Heart right ventricle (tissue), 16 donors: Measurements from ENCODE around the gene ZCCHC14. TPM values are rescaled to one million over a fixed set of nuclear protein-coding genes. Genes with fewer than 3 reads are reported as not detected.

Experiments
- ATAC-seq, 8 donors: fragments of 200-7000 bp; cut with Tn5 transposase; one replicate each; pipeline ENCODE4 v1.9.1; 2020; ENCODE audit warnings: mild to moderate bottlenecking in 8 of 8, moderate library complexity in 8 of 8, moderate number of reproducible peaks in 1 of 8
- DNase-seq, 2 donors: peaks; one replicate each; pipeline ENCODE4 v3.0.0-alpha.2; 2020
- H3K27ac ChIP-seq, 10 donors: fragments of 200-600 bp; sonication (generic) in 2 of 10; one replicate each; pipeline versions ENCODE4 v1.5.0 to v1.8.0; 2020 to 2022; ENCODE audit warnings: mild to moderate bottlenecking in 3 of 10
- H3K27me3 ChIP-seq, 7 donors: fragments of 200-600 bp; one replicate each; pipeline ENCODE4 v1.8.0; 2021 to 2022; ENCODE audit warnings: mild to moderate bottlenecking in 2 of 7
- H3K36me3 ChIP-seq, 9 donors: fragments of 200-600 bp; sonication (generic) in 1 of 9; one replicate each; pipeline versions ENCODE4 v1.5.0 to v1.8.0; 2020 to 2022; ENCODE audit warnings: mild to moderate bottlenecking in 2 of 9
- H3K4me1 ChIP-seq, 9 donors: fragments of 200-600 bp; sonication (generic) in 1 of 9; one replicate each; pipeline versions ENCODE4 v1.5.0 to v1.8.0; 2020 to 2022; ENCODE audit warnings: mild to moderate bottlenecking in 4 of 9
- H3K4me3 ChIP-seq, 10 donors: fragments of 200-600 bp; sonication (generic) in 2 of 10; one replicate each; pipeline versions ENCODE4 v1.5.0 to v1.8.0; 2020 to 2022; ENCODE audit warnings: mild to moderate bottlenecking in 7 of 10, moderate library complexity in 2 of 10
- H3K9me3 ChIP-seq, 11 donors: fragments of 200-600 bp in 10 of 11; sonication (generic) in 2 of 11; one replicate each; pipeline versions ENCODE4 v1.5.0 to v1.8.0; 2013 to 2022; ENCODE audit warnings: mild to moderate bottlenecking in 2 of 11, control low read depth in 1 of 11, moderate library complexity in 1 of 11
- WGBS, 2 donors: extraction: QIAGEN DNeasy Blood & Tissue Kit; methylation state at CpG; one replicate each; pipeline ENCODE4 v1.1.7; 2013; ENCODE audit warnings: inconsistent platforms in 1 of 2; 5-methylcytosine and 5-hydroxymethylcytosine counted together
- intact Hi-C, 10 donors: fragments of 100-400 bp; cut with DNase I; formaldehyde crosslinking; loops; one replicate each; pipeline versions ENCODE4 v1.11.1 to v1.14.2; 2022
- long read RNA-seq, 3 donors: library from polyadenylated mRNA; unstranded; transcript quantifications; one replicate each; pipeline ENCODE4 v2.0.0, GENCODE V29; 2020 to 2021
- polyA plus RNA-seq, 2 donors: library from polyadenylated mRNA; stranded (reverse); fragments of 200-250 nt; gene quantifications; one replicate each; pipeline ENCODE4 v1.2.3, GENCODE V29; 2013
- total RNA-seq, 10 donors: library from RNA; stranded (reverse); fragmentation: NEBNext Ultra II Directional in 3 of 10; extraction: Animal tissue kit (Norgen Biotek cat#: 25700) in 3 of 10; gene quantifications; one replicate each; pipeline versions ENCODE4 v1.2.1 to v1.2.4, GENCODE V29; 2021 to 2023
- TF ChIP-seq, protein P1 (sequence below), 9 donors: fragments of 200-600 bp; sonication (generic) in 2 of 9; IDR thresholded peaks; one replicate each; pipeline versions ENCODE4 v1.5.0 to v1.8.0; 2021 to 2022; ENCODE audit warnings: antibody characterized with exemption in 9 of 9, mild to moderate bottlenecking in 5 of 9, moderate library complexity in 1 of 9
- donor health status: Arrhythmogenic right ventricular cardiomyopathy.
- donor health status: ischemic (EF 13 %, LVEDD 7.1; RV severe dilation, severe dysfunction).
- donor health status: healthy with polysubstance abuse.
- donor health status: DM: no; HTN: yes; CAD: no.
- donor health status: DM: no; HTN: no; CAD: no.
- donor health status: ischemic (EF 25% LVEDD 6.9; RV normal size, moderate dysfunction).
- donor health status: ischemic (EF 25% LVEDD 5.7; RV mildly dilated, moderate dysfunction).
- donor health status: healthy.
- donor health status: DM: yes; HTN: yes; CAD: no.
- donor health status: Ischemic cardiomyopathy.
- donor health status: ischemic (EF 35%, LVEDD 5.7; RV mildly dilated, moderate dysfunction).
- donor health status: nonischemic (EF 11% LVEDD 7.7; RV severe dilation, severe dysfunction).
- donor health status: DM: yes; HTN: yes; CAD: no.
- donor health status: PGD.
- donor health status: ischemic (EF 29% LVEDD 5.4; RV normal size, mild dysfunction).
- donor health status: nonischemic (EF 23%, LVEDD 6.1; RV moderate dilation, normal function).

Gene ZCCHC14
- total RNA-seq, result 10 to 100 TPM; 10.6 to 19.3 (median 16.1) TPM
- polyA plus RNA-seq, result 1 to 10 TPM; 4.5 to 8.9 TPM
- long read RNA-seq, donor 1, partial matches to known transcripts, result 19 of 22 reads
- long read RNA-seq, donor 1, other reads (novel, unspliced or antisense), result 3 of 22 reads
- long read RNA-seq, donor 2, partial matches to known transcripts, result 11 of 21 reads
- long read RNA-seq, donor 2, other reads (novel, unspliced or antisense), result 10 of 21 reads
- long read RNA-seq, donor 3, partial matches to known transcripts, result 7 of 14 reads
- long read RNA-seq, donor 3, other reads (novel, unspliced or antisense), result 7 of 14 reads

DNA sequence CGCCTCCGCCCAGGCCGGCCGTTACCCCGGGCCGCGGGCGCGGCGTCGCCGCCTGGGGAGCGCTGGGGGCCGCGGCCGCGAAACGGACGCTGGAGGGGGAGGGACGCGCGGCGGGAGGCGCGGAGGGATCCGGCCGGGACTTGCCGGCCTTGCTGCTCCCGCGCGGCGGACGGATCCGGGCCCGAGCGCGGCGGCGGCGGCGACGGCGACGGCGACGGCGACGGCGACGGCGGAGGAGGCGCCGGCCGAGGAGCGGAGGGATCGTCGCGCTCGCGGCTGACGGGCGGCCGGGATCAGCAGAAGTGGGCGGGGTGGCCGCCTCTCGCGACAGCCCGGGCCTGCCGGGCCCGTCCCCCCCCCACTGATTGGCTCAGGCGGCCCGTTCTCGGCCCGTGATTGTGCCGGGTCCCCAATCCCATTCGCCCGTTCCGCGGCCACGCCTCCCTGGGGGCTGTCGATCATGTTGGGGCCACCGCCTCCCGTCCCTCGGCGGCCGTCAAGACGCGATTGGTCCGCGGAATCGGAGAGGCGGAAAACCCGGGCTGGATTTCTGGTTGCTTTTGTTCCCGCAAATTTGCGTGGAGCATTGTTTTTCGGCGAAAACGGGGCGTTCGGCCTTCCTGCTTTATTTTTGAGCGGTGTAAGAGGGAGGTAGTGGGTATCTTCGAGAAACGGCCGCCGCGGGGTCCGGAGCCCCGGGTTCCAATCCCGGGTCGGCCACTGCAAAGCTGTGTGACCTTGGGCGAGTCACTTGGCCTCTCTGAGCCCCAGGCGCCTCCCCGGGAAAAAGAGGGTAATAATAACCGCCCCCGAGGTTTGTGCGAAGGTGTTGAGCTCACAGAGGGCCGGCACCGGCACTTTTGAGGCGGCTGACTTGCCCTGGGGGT is at the start of gene ZCCHC14:
ZCCHC14 (minus strand) TSS at position 304 of the 887 bp plus-strand sequence. CDS start 786 bp downstream, outside the sequence.
- TF ChIP-seq, protein P1, sequence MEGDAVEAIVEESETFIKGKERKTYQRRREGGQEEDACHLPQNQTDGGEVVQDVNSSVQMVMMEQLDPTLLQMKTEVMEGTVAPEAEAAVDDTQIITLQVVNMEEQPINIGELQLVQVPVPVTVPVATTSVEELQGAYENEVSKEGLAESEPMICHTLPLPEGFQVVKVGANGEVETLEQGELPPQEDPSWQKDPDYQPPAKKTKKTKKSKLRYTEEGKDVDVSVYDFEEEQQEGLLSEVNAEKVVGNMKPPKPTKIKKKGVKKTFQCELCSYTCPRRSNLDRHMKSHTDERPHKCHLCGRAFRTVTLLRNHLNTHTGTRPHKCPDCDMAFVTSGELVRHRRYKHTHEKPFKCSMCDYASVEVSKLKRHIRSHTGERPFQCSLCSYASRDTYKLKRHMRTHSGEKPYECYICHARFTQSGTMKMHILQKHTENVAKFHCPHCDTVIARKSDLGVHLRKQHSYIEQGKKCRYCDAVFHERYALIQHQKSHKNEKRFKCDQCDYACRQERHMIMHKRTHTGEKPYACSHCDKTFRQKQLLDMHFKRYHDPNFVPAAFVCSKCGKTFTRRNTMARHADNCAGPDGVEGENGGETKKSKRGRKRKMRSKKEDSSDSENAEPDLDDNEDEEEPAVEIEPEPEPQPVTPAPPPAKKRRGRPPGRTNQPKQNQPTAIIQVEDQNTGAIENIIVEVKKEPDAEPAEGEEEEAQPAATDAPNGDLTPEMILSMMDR (IDR thresholded peaks at IDR 0.05), result no peak
- WGBS, 2 donors, result 2 to 5% methylated on average over 98 to 119 of the region's 119 CpGs
- Histone ChIP-seq H3K4me3 (peak within 1 kb of the TSS; percentile 47 to 65 (median 58)), H3K4me1 (peaks cover 11 to 54% (median 45%) of the 10 kb centered on the region in 9 donors), H3K9me3 (no peaks in the 10 kb centered on the region), H3K36me3 (no peaks in the 10 kb centered on the region), H3K27me3 (no peaks in the 10 kb centered on the region), H3K27ac (peak within 1 kb of the TSS in 9 of 10 donors; percentile 6 to 87 (median 68))
- DNase-seq (peak; percentile 100), ATAC-seq (peak; percentile 98 to 100 (median 99))
- intact Hi-C loops, result loop anchor here in 2 of 10 donors (2.0 to 5.0 kb wide), 2 partner anchors 28 to 36 kb away; no protein-coding TSS in a partner anchor

DNA sequence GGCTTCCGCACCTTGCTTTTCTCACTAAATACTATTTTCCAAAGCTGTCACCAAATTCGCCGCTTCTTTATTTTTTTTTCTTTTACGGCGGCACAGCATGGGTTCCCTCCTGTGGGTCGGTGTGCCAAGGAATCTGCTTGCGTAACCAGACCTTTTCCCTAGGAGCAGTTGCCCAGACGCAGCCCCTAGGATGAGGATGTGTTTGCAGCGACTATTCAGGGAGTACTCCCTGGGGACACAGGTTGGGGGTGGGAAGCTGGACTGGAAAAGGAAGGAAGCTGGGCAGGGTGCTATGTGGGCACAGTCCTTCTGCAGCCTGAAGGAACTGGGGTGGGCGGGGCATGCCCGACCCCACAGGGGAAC is 49.0 kb upstream of the ZCCHC14 start:
- TF ChIP-seq, protein P1 (IDR thresholded peaks at IDR 0.05), result no peak
- peaks cover 0 to 13% (median 0%) of the 10 kb centered on the region in 11 donors for H3K9me3 ChIP-seq
- WGBS, 2 donors, result 55 to 61% methylated on average over 11 of the region's 11 CpGs
- DNase-seq, result no peak
- intact Hi-C loops, result loop anchor here in 5 of 10 donors (2.0 to 10.0 kb wide), 4 partner anchors 125 to 225 kb away; partner anchors contain the start of genes C16orf95 (in 1 of the 5) and MAP1LC3B (in 1 of the 5)
- peaks cover 0 to 36% (median 17%) of the 10 kb centered on the region in 7 donors for H3K27me3 ChIP-seq
- ATAC-seq, result peak in 3 of 8 donors; percentile 5 to 25 (median 13)
- H3K27ac ChIP-seq, result peak overlapping the region in 6 of 10 donors; percentile 18 to 74 (median 65)
- peaks cover 0 to 34% (median 16%) of the 10 kb centered on the region in 9 donors for H3K4me1 ChIP-seq
- no peaks in the 10 kb centered on the region for H3K36me3 ChIP-seq
- peak overlapping the region in 4 of 10 donors; percentile 31 to 43 (median 38) for H3K4me3 ChIP-seq

DNA sequence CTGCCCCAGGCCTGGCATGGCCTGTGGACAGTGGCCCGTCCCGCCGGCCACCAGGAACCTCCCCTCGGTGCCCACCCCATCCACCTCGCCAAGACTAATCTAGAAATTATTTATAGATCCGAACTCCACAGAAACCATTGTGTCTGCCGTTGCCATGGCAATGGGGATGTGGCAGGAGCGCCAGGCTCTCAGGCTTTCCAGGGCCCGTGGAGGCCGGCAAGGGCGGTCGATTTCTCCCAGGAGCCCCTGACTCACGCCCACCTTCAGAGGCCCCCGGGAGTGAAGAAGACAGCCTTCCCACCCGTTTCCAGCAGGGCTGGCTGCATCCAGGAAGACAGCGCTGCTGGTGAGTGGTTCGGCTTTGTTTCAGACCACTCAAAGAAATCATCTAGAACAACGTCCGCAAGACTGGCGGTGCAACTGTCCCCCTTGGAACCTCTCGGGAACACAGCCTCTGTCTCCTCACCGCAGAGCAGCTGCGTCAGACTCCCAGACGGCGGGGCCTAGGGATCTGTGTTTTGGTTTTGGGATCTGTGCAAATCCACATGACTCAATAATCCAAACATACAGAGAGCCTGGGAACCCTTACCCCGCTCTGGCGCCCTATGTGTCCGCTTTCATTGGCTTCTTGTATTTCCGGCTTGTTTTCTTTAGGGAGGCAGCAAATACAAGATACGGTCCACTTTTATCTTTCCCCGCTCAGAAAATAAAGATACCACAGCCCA is 48.5 kb upstream of the ZCCHC14 start:
- H3K4me3 ChIP-seq, result peak overlapping the region in 7 of 10 donors; percentile 11 to 43 (median 31)
- intact Hi-C loops, result loop anchor here in 4 of 10 donors (2.0 to 10.0 kb wide), 3 partner anchors 127 to 225 kb away; partner anchors contain the start of genes C16orf95 (in 1 of the 4) and MAP1LC3B (in 1 of the 4)
- WGBS, 2 donors, result 34 to 43% methylated on average over 31 of the region's 31 CpGs
- TF ChIP-seq, protein P1 (IDR thresholded peaks at IDR 0.05), result no peak
- peaks cover 0 to 36% (median 17%) of the 10 kb centered on the region in 7 donors for H3K27me3 ChIP-seq
- no peaks in the 10 kb centered on the region for H3K36me3 ChIP-seq
- DNase-seq (peak; percentile 58 to 61), ATAC-seq (peak; percentile 48 to 78 (median 70))
- peaks cover 0 to 9% (median 0%) of the 10 kb centered on the region in 11 donors for H3K9me3 ChIP-seq
- H3K4me1 ChIP-seq, result peaks cover 0 to 34% (median 16%) of the 10 kb centered on the region in 9 donors
- H3K27ac ChIP-seq, result peak overlapping the region in 9 of 10 donors; percentile 41 to 77 (median 66)
